Activated CD4-positive, alpha-beta T cell treated with anti-CD3 and anti-CD28 coated beads for 1 hour (primary cell): ENCODE measurements around the gene KRTAP17-1.
"Not testable (repeated sequence)": the region's sequence is repeated elsewhere in the genome, so short reads cannot be mapped to it uniquely, and the experiment has no call there.

ENCODE experiments used
- DNase-seq: peaks from one replicate; pipeline ENCODE4 v3.0.0-alpha.2; 2020

The KRTAP17-1 gene

GRCh38 chr17:41315204-41315794 is at the start of gene KRTAP17-1:
TSS of gene KRTAP17-1 (minus strand) at chr17:41315710. CDS start at chr17:41315650, 60 bp downstream.
- DNase-seq: no peak

- DNase-seq: no peak
Measured at GRCh38 chr17:41363881-41364280, 48.4 kb upstream of the KRTAP17-1 start.

- no peak for DNase-seq
Measured at GRCh38 chr17:41360296-41360995, 44.9 kb upstream of the KRTAP17-1 start.

GRCh38 chr17:41354536-41354935 is 39.0 kb upstream of the KRTAP17-1 start:
- no peak for DNase-seq

GRCh38 chr17:41352597-41353366 is 37.3 kb upstream of the KRTAP17-1 start:
- no peak for DNase-seq

GRCh38 chr17:41351177-41351576 is 35.7 kb upstream of the KRTAP17-1 start:
- DNase-seq: no peak

GRCh38 chr17:41350381-41350878 is 34.9 kb upstream of the KRTAP17-1 start, which contains the start of gene KRT33A:
TSS of gene KRT33A (minus strand) at chr17:41350828. CDS start at chr17:41350767, 61 bp downstream.
- DNase-seq: not testable (repeated sequence)

GRCh38 chr17:41347869-41348760 is 32.6 kb upstream of the KRTAP17-1 start:
- DNase-seq: no peak

GRCh38 chr17:41346421-41346820 is 30.9 kb upstream of the KRTAP17-1 start:
- not testable (repeated sequence) for DNase-seq

GRCh38 chr17:41345992-41346391 is 30.5 kb upstream of the KRTAP17-1 start:
- DNase-seq: no peak

- no peak for DNase-seq
Measured at GRCh38 chr17:41343029-41343428, 27.5 kb upstream of the KRTAP17-1 start.

GRCh38 chr17:41340934-41341861 is 25.7 kb upstream of the KRTAP17-1 start:
- no peak for DNase-seq

GRCh38 chr17:41340494-41340893 is 25.0 kb upstream of the KRTAP17-1 start:
- DNase-seq: no peak

- no peak for DNase-seq
Measured at GRCh38 chr17:41339571-41340172, 24.2 kb upstream of the KRTAP17-1 start.

- no peak for DNase-seq
Measured at GRCh38 chr17:41338961-41339485, 23.5 kb upstream of the KRTAP17-1 start.

- no peak for DNase-seq
Measured at GRCh38 chr17:41335747-41336146, 20.2 kb upstream of the KRTAP17-1 start.

GRCh38 chr17:41334385-41335305 is 19.1 kb upstream of the KRTAP17-1 start:
- no peak for DNase-seq

GRCh38 chr17:41333836-41334235 is 18.3 kb upstream of the KRTAP17-1 start:
- no peak for DNase-seq

- DNase-seq: no peak
Measured at GRCh38 chr17:41333098-41333497, 17.6 kb upstream of the KRTAP17-1 start.
